Spleen (tissue), 11 donors: Measurements from ENCODE around the gene RRBP1. TPM values are rescaled to one million over a fixed set of nuclear protein-coding genes. Genes with fewer than 3 reads are reported as not detected.

Source experiments
- DNase-seq: peaks from one replicate; pipeline ENCODE4 v3.0.0-alpha.2; 2020
- H3K27ac ChIP-seq, 8 donors: fragments of 200-600 bp; sonication (generic) in 7 of 8; 1 replicate in 4 of 8; 2 replicates in 4 of 8; pipeline versions ENCODE4 v1.5.0 to v1.8.0; 2016 to 2021; ENCODE audit warnings: inconsistent platforms in 4 of 8, mild to moderate bottlenecking in 4 of 8, moderate library complexity in 1 of 8
- H3K27me3 ChIP-seq, 7 donors: fragments of 200-600 bp; sonication (generic) in 6 of 7; replicated peaks in 1 of 7; 1 replicate in 4 of 7; 2 replicates in 3 of 7; pipeline versions ENCODE4 v1.5.0 to v1.8.0; 2016 to 2021; ENCODE audit warnings: inconsistent platforms in 3 of 7, mild to moderate bottlenecking in 1 of 7
- H3K36me3 ChIP-seq, 6 donors: fragments of 200-600 bp; sonication (generic) in 5 of 6; 1 replicate in 4 of 6; 2 replicates in 2 of 6; pipeline versions ENCODE4 v1.5.0 to v1.8.0; 2016 to 2021; ENCODE audit warnings: inconsistent platforms in 2 of 6
- H3K4me1 ChIP-seq, 6 donors: fragments of 200-600 bp; sonication (generic) in 5 of 6; 1 replicate in 3 of 6; 2 replicates in 3 of 6; pipeline versions ENCODE4 v1.5.0 to v1.8.0; 2016 to 2021; ENCODE audit warnings: inconsistent platforms in 3 of 6
- H3K4me3 ChIP-seq, 8 donors: fragments of 200-600 bp; sonication (generic) in 7 of 8; 1 replicate in 4 of 8; 2 replicates in 4 of 8; pipeline versions ENCODE4 v1.5.0 to v1.8.0; 2016 to 2021; ENCODE audit warnings: inconsistent platforms in 4 of 8, mild to moderate bottlenecking in 4 of 8, moderate library complexity in 2 of 8
- H3K9me3 ChIP-seq, 8 donors: fragments of 200-600 bp; sonication (generic) in 7 of 8; 1 replicate in 4 of 8; 2 replicates in 4 of 8; pipeline versions ENCODE4 v1.5.0 to v1.8.0; 2016 to 2021; ENCODE audit warnings: inconsistent platforms in 4 of 8
- CTCF ChIP-seq, 11 experiments: fragments of 200-600 bp in 7 of 11; fragments of 450-650 bp in 4 of 11; sonication (generic) in 4 of 11; IDR thresholded peaks in 8 of 11; conservative IDR thresholded peaks in 3 of 11; 1 replicate in 7 of 11; 2 replicates in 4 of 11; pipeline versions ENCODE4 v1.4.0 to v1.8.0; 2016 to 2021; ENCODE audit warnings: antibody characterized with exemption in 11 of 11, inconsistent platforms in 4 of 11, mild to moderate bottlenecking in 1 of 11
- POLR2A ChIP-seq, 3 donors: fragments of 450-650 bp; IDR thresholded peaks; one replicate each; pipeline ENCODE4 v1.5.1; 2017; ENCODE audit warnings: antibody characterized with exemption in 3 of 3, mild to moderate bottlenecking in 1 of 3
- POLR2AphosphoS5 ChIP-seq, 3 donors: sonication (generic); formaldehyde crosslinking; IDR thresholded peaks; one replicate each; pipeline ENCODE4 v1.5.1; 2017; ENCODE audit warnings: antibody characterized with exemption in 3 of 3
- WGBS, 5 donors: extraction: QIAGEN DNeasy Blood & Tissue Kit in 3 of 5; methylation state at CpG; one replicate each; pipeline versions ENCODE4 v1.1.5 to v1.1.7; 2013 to 2018; 5-methylcytosine and 5-hydroxymethylcytosine counted together
- intact Hi-C: fragments of 100-400 bp; cut with DNase I; formaldehyde crosslinking; loops from one replicate; pipeline ENCODE4 v1.15.0; 2023; ENCODE audit warnings: low total_unique reads
- polyA plus RNA-seq, 3 donors: library from polyadenylated mRNA; stranded (reverse); fragments of 200-250 nt; gene quantifications; one replicate each; pipeline ENCODE4 v1.2.1, GENCODE V29; 2013
- total RNA-seq, 7 donors: library from RNA; depleted of rRNA in 3 of 7; stranded (reverse); fragments of >200 nt in 3 of 7; fragmentation: NEBNext Ultra II Directional in 4 of 7; extraction: Animal tissue kit (Norgen Biotek cat#: 25700) in 4 of 7; gene quantifications; one replicate each; pipeline versions ENCODE4 v1.1.0 to v1.2.1, GENCODE V29; 2016 to 2021
- donor health status: healthy with polysubstance abuse.
- donor health status: DM: no; HTN: no; CAD: no; lungs with moderate emphysema.
- donor health status: DM: no; HTN: no; CAD: no.
- donor health status: Bipolar disorder and iron deficiency.
- donor health status: healthy.
- donor health status: DM: no; HTN: no; CAD: no.
- donor health status: DM: yes; HTN: yes; CAD: no.

Gene RRBP1
- total and polyA plus RNA-seq, 10 donors: 17.0 to 164 (median 114) TPM

GRCh38 chr20:17665756-17666155 lies 16.3 kb downstream of the RRBP1 start:
- H3K9me3 ChIP-seq: no peaks in the 10 kb centered on the region
- WGBS, 5 donors: 57 to 81% (median 67%) methylated on average over 2 of the region's 2 CpGs
- no peak overlapping the region for H3K4me3 ChIP-seq
- peaks cover 4 to 65% (median 41%) of the 10 kb centered on the region in 6 donors for H3K4me1 ChIP-seq
- peaks cover 0 to 16% (median 2%) of the 10 kb centered on the region in 6 donors for H3K36me3 ChIP-seq
- intact Hi-C loops: no loop called here
- H3K27ac ChIP-seq: peak overlapping the region in 3 of 8 donors; percentile 10 to 15 (median 10)
- TF ChIP-seq POLR2A (IDR thresholded peaks at IDR 0.05) (no peak), POLR2AphosphoS5 (IDR thresholded peaks at IDR 0.05) (no peak), CTCF (IDR thresholded peaks at IDR 0.05 in 8 of 11, conservative IDR thresholded peaks at IDR 0.05 in 3 of 11) (no peak)
- no peaks in the 10 kb centered on the region for H3K27me3 ChIP-seq
- DNase-seq: no peak

- Histone ChIP-seq H3K4me3 (no peak overlapping the region), H3K4me1 (peaks cover 4 to 63% (median 39%) of the 10 kb centered on the region in 6 donors), H3K9me3 (no peaks in the 10 kb centered on the region), H3K27ac (no peak overlapping the region), H3K27me3 (no peaks in the 10 kb centered on the region), H3K36me3 (peaks cover 0 to 29% (median 3%) of the 10 kb centered on the region in 6 donors)
- intact Hi-C loops: no loop called here
- peak; percentile 25 for DNase-seq
- 62 to 77% (median 68%) methylated on average over 11 of the region's 11 CpGs for WGBS, 5 donors
- TF ChIP-seq POLR2AphosphoS5 (IDR thresholded peaks at IDR 0.05): no peak
- TF ChIP-seq CTCF (IDR thresholded peaks at IDR 0.05 in 8 of 11, conservative IDR thresholded peaks at IDR 0.05 in 3 of 11): no peak
- TF ChIP-seq POLR2A (IDR thresholded peaks at IDR 0.05): no peak
These were observed 17.9 kb downstream of the RRBP1 start for GRCh38 chr20:17664025-17664633.

- TF ChIP-seq POLR2A (IDR thresholded peaks at IDR 0.05) (no peak), CTCF (IDR thresholded peaks at IDR 0.05 in 8 of 11, conservative IDR thresholded peaks at IDR 0.05 in 3 of 11) (no peak), POLR2AphosphoS5 (IDR thresholded peaks at IDR 0.05) (no peak)
- Histone ChIP-seq H3K36me3 (peaks cover 0 to 32% (median 7%) of the 10 kb centered on the region in 6 donors), H3K27me3 (no peaks in the 10 kb centered on the region), H3K4me3 (no peak overlapping the region), H3K4me1 (peaks cover 4 to 63% (median 39%) of the 10 kb centered on the region in 6 donors), H3K27ac (no peak overlapping the region), H3K9me3 (peaks cover 0 to 4% (median 3%) of the 10 kb centered on the region in 8 donors)
- no peak for DNase-seq
- intact Hi-C loops: no loop called here
- 77 to 94% (median 91%) methylated on average over 5 of the region's 5 CpGs for WGBS, 5 donors
These were observed 18.6 kb downstream of the RRBP1 start for GRCh38 chr20:17663486-17663885.

GRCh38 chr20:17663040-17663399 lies 19.0 kb downstream of the RRBP1 start:
- WGBS, 5 donors: 94 to 95% (median 95%) methylated on average over 13 of the region's 13 CpGs
- peaks cover 0 to 8% (median 7%) of the 10 kb centered on the region in 8 donors for H3K9me3 ChIP-seq
- H3K4me3 ChIP-seq: no peak overlapping the region
- H3K27ac ChIP-seq: no peak overlapping the region
- intact Hi-C loops: no loop called here
- no peak for TF ChIP-seq POLR2AphosphoS5 (IDR thresholded peaks at IDR 0.05)
- TF ChIP-seq CTCF (IDR thresholded peaks at IDR 0.05 in 8 of 11, conservative IDR thresholded peaks at IDR 0.05 in 3 of 11): no peak
- TF ChIP-seq POLR2A (IDR thresholded peaks at IDR 0.05): no peak
- H3K4me1 ChIP-seq: peaks cover 4 to 63% (median 39%) of the 10 kb centered on the region in 6 donors
- H3K36me3 ChIP-seq: peaks cover 3 to 32% (median 11%) of the 10 kb centered on the region in 6 donors
- peak; percentile 37 for DNase-seq
- no peaks in the 10 kb centered on the region for H3K27me3 ChIP-seq
